ENCODE results near the gene PARP12.
"Not testable (repeated sequence)": the region's sequence is repeated elsewhere in the genome, so short reads cannot be mapped to it uniquely, and the experiment has no call there.

PARP12 gene

DNA sequence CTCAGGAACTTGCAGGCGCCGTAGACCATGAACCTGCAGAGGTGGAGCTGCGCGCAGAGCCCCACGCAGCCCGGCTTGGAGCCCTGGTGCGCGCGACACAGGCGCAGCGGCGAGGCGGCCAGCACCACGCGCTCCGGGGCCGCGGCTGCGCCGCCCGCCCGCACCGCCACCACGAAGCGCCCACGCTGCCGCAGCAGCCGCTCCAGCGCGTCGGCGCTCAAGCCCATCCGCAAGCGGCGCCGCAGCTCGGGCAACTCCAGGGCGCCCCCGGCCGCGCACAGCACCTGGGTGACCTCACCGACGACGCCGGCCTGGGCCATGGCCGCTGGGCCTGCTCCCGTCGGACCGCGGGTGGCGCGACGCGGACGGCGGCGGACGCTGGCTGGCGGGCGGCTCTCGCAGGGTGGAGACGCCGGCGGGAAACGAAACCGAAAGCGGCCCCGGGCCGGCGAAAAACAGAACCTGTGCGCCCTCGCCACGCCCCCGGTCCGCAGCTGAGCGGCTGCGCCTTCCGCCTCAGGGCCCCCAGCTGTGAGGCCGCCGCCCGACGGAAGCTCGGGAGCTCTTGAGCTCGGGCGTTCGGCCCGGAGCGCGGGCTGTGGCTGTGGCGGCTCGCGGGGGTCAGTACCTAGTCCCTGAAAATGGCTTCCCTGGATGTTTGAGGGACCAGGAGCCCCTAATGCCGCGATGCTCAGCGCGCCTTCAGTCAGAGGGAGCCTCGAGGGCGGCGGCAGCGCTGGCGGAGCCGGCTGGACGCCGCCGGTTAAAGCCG, at the start of gene PARP12:
Gene PARP12 (minus strand): TSS at position 424 of the 772 bp plus-strand sequence. CDS start 104 bp downstream, at position 320.
- peak; percentile 75 for DNase-seq (ENCODE audit: low spot score)

GRCh38 chr7:140108777-140109176, 46.0 kb upstream of the PARP12 start:
- not testable (repeated sequence) for DNase-seq (ENCODE audit: low spot score)

DNA sequence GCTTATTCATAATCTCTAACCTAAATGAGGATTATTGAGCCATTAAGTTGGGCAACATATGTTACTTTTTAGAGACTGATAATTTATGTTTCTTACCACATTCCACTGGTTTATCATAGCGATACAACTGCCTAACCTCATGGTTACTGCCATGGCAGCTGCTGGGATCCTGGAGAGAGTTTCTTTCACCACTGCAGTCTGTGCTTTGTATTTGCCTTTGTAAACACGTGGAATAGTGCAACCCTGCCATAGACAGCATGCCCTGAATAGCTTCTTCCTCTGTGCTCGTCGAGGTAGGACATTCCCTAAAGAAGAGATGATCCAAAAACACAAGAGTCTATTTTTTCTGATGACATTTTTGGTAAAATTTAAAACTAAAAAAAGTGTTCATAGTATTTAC, 33.7 kb upstream of the PARP12 start:
- DNase-seq (ENCODE audit: low spot score), result no peak

DNA sequence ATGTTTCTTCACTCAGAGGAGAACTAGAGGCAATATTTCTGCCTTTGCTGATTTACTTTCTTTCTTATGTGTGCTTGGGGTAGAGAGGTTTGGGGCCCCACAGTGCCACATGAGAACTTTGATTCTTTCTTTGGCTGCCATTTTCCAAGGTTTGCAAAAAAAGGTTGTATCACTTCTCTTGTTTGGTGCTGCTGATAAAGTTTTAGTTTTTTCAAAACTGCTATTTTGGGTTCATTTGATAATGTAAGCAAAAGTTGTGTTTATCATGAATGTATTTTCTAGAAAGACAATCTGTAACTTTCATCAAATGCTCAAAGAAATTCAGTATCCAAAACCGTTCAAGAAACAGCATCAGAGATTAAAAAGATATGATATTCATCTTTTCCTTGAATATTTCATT, 30.6 kb upstream of the PARP12 start:
- no peak for DNase-seq (ENCODE audit: low spot score)

- DNase-seq (ENCODE audit: low spot score), result no peak
These were observed 22.7 kb upstream of the PARP12 start for GRCh38 chr7:140085447-140085846.

GRCh38 chr7:140084972-140085371, 22.2 kb upstream of the PARP12 start:
- no peak for DNase-seq (ENCODE audit: low spot score)

DNA sequence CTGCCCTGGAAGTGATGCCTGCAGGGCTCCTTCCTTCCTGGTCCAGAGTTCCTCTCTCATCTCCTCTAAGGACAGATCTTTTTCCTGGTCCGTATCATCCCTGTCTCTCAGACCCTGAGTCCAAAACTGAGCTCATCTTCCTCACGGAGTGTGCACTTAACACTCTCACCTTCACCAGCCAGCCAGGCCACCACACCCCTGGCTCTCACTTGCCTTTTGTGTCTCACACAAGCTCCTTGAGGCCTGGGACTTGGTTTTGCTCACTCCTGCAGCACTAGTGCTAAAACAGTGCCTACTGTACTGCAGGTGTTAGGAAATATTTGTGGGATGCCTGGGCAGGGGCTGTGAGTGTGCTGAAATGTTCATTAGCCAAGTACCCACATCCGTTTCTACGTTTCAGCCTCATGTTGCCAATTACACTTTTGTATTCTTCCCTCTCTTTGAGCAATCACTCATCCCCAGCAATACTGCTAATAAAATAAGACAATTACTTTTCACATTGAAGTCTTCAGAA, 21.4 kb upstream of the PARP12 start:
- no peak for DNase-seq (ENCODE audit: low spot score)

DNA sequence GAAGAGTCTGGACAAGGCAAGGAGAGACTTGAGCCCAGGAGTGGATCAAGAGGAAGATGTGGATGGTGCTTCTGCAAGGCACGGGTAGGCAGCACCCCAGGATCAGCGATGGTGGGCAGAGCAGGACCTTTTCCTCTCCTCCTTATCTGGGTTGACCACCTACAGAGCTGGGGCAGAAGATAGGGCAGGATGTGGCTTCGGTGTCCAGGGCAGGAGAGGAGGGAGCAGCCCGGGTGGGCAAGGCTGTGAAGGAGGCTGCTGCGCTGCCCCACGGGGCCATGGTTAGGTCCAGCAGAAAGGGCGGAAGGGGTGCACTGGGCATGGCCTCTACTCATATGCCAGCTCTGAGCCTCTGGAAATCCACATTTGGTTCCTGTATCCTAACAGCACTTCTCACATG, 20.0 kb upstream of the PARP12 start:
- no peak for DNase-seq (ENCODE audit: low spot score)

DNA sequence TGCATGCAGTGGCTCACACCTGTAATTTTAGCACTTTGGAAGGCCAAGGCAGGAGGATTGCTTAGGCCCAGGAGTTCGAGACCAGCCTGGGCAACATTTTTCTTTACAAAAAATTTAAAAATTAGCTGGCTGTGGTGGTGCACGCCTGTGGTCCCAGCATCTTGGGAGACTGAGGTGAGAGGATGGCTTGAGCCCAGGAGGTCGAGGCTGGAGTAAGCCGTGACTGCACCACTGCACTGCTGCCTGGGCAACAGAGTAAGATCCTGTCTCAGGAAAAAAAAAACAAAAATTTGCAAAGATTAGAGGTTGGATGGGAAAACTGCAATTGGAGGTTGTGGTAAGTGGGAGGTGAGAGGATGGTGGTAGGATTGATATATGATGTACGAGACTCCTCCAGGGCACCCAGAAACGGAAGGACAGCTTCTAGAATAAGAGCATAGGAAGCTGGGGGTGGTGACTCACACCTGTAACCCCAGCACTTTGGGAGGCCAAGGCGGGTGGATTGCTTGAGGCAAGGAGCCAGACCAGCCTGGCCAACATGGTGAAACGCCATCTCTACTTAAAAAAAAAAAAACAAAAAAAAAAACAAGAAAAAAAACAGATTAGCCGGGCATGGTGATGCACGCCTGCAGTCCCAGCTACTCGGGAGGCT, 19.1 kb upstream of the PARP12 start:
- no peak for DNase-seq (ENCODE audit: low spot score)

DNA sequence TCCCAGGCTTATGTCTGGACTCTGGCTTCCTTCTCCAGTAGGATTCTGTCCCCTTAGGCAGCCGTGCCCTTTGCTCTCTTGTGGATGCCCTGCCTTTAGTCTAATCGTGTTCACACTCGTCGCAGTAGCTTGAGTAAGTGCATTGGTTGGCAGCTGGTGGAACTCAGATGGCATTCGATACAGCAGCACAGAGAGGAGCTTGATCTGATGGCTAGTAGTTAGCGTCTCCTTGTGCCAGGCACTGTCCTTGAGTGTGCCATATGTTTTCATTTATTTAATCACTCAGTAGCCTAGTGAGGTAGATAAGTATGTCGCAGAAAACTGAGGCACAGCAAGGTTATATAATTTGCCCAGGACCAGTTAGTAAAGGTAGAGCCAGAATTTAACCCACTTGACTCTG, 18.2 kb upstream of the PARP12 start:
- DNase-seq (ENCODE audit: low spot score), result no peak

GRCh38 chr7:140079121-140079536, 16.4 kb upstream of the PARP12 start:
- DNase-seq (ENCODE audit: low spot score), result peak; percentile 28

DNA sequence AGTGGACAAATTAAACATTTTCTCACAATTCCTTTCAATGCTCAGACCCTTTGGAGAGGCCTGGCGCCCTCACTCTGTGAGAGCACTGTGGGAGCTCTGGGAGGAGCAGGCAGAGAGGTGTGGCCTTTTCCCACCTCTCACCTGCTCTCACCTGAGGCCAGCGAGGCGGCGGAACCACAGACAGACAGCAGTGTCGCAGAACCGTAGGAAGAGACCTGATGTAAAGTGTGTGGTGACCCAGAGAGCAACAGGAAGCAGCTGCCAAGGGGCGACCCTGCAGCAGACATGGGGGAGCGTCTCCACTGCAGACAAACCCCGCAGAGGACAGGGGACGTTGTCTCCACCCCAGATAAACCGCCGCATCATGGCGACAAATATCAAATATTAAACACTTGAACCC, 15.6 kb upstream of the PARP12 start:
- DNase-seq (ENCODE audit: low spot score), result no peak

GRCh38 chr7:140074780-140075179, 12.0 kb upstream of the PARP12 start:
- DNase-seq (ENCODE audit: low spot score), result peak; percentile 11

GRCh38 chr7:140070546-140070945, 7.8 kb upstream of the PARP12 start:
- DNase-seq (ENCODE audit: low spot score), result no peak

GRCh38 chr7:140069298-140069949, 6.7 kb upstream of the PARP12 start:
- no peak for DNase-seq (ENCODE audit: low spot score)

DNA sequence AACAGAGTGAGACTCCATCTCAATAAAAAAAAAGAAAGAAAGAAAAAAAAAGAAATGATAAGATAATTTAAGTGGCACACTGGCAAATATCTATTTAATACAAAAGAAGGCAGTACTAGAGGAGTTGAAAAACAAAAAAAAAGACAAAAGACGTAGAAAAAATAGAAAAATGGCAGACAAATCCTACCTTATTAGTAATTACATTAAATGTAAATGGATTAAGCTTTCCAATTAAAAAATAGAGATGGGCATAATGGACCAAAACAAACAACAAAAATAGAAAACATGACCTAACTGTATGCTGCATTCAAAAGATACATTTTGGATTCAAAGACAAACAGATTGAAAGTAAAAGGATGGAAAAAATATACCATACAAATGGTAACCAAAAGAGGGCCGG, 5.3 kb upstream of the PARP12 start:
- no peak for DNase-seq (ENCODE audit: low spot score)

DNA sequence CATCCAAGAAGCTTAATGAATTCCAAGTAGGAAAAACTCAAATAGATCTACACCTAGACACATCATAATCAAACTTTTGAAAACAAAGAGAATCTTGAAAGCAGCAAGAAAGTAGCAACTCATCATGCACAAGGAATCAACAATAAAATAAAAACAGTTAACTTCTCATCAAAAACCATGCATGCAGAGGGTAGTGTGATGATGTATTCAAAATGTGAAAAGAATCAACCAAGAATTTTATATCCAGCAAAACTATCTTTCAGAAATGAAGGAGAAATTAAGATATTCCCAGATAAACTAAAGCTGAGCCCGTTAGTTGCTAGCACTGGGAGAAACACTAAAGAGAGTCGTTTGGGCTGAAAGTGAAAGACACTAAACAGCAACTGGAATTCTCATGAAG, 4.3 kb upstream of the PARP12 start:
- DNase-seq (ENCODE audit: low spot score), result no peak

DNA sequence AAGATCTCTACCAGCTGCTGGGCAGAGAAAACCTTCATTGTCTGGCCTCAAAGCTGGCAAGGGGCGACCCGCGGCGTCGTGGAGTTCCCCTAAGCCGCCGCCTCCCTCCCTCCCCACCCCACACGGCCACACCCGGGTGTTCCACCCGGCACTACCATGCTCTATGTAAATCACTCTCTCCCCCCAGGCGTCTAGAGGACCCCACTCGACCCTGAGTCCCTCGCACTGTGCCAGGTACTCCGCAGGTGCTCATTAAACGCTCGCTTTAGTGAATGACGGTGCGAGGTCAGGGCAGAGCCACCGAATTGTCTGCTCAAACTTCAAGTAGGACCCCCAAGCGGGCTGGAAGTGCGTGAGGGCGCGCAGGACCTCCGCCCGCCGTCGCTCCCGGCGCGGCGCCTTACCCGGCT, 628 bp downstream of the PARP12 start:
- DNase-seq (ENCODE audit: low spot score), result no peak

- no peak for DNase-seq (ENCODE audit: low spot score)
These were observed 1.2 kb downstream of the PARP12 start for GRCh38 chr7:140061607-140061930.

DNA sequence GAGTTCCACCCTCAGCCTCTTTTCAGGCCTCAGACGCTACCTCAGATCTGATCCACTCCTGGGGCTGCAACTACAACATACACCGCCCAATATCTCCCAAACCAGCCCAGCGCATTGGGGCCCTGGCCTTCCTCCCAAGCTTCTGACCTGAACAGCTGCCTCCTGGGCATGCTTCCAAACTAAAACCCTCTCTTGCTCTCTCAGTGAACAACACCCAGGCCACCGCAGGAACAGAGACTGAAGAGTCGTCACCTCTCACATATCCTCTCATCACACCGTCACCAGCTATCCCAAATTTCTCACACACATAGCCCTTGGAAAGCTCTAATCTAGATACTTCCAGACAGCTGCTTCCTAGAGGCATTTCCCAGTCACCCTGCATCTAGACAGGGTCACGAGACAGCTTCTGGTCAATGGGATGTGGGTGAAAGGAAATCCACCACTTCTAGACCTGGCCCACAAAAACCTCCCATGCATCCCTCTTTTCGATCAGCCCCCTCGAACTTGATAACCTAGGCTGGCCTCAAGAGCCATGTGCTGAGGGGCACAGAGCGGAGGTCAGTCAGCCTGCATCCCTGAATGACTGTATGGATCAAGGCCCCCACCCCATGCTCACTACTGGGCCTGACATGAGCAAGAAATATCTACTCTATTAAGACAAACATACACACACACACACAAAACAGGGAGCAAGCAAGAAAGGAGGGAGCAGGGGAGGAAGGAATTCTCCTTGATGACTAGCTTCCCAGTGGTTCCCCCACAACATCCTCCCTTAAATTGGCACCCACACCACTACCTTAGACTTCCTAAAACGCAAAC, 1.8 kb downstream of the PARP12 start:
- DNase-seq (ENCODE audit: low spot score), result no peak

- no peak for DNase-seq (ENCODE audit: low spot score)
These were observed 2.5 kb downstream of the PARP12 start for GRCh38 chr7:140060243-140060630.

Measured in AG08395 (cell line).